Measurements from ENCODE around the gene FBXL17.
A peak's percentile ranks its signal among the peaks of the same experiment; 100 is the strongest.

Gene FBXL17

GRCh38 chr5:108238936-108239887 is 142.7 kb downstream of the FBXL17 start:
- no peak for DNase-seq

GRCh38 chr5:108238461-108238860 is 143.4 kb downstream of the FBXL17 start:
- DNase-seq: no peak

GRCh38 chr5:108233617-108234155 is 148.2 kb downstream of the FBXL17 start:
- DNase-seq: no peak

- DNase-seq: no peak
Measured at GRCh38 chr5:108232805-108233204, 149.1 kb downstream of the FBXL17 start.

- DNase-seq: no peak
Measured at GRCh38 chr5:108222011-108222410, 159.9 kb downstream of the FBXL17 start.

GRCh38 chr5:108220834-108221233 is 161.1 kb downstream of the FBXL17 start:
- no peak for DNase-seq

- DNase-seq: no peak
Measured at GRCh38 chr5:108216890-108217289, 165.0 kb downstream of the FBXL17 start.

- no peak for DNase-seq
Measured at GRCh38 chr5:108214857-108215256, 167.0 kb downstream of the FBXL17 start.

- DNase-seq: no peak
Measured at GRCh38 chr5:108212775-108213346, 169.0 kb downstream of the FBXL17 start.

- no peak for DNase-seq
Measured at GRCh38 chr5:108206707-108207106, 175.2 kb downstream of the FBXL17 start.

GRCh38 chr5:108201721-108202120 is 180.2 kb downstream of the FBXL17 start:
- DNase-seq: no peak

- no peak for DNase-seq
Measured at GRCh38 chr5:108196276-108196675, 185.6 kb downstream of the FBXL17 start.

GRCh38 chr5:108193021-108193795 is 188.7 kb downstream of the FBXL17 start:
- DNase-seq: no peak

- DNase-seq: no peak
Measured at GRCh38 chr5:108184940-108185339, 197.0 kb downstream of the FBXL17 start.

GRCh38 chr5:108181975-108182374 is 199.9 kb downstream of the FBXL17 start:
- no peak for DNase-seq

- no peak for DNase-seq
Measured at GRCh38 chr5:108174286-108174685, 207.6 kb downstream of the FBXL17 start.

- no peak for DNase-seq
Measured at GRCh38 chr5:108171759-108172158, 210.1 kb downstream of the FBXL17 start.

GRCh38 chr5:108168915-108169314 is 213.0 kb downstream of the FBXL17 start:
- no peak for DNase-seq

- DNase-seq: no peak
Measured at GRCh38 chr5:108167174-108167573, 214.7 kb downstream of the FBXL17 start.

GRCh38 chr5:108164574-108164973 is 217.3 kb downstream of the FBXL17 start:
- no peak for DNase-seq

GRCh38 chr5:108152854-108153253 is 229.0 kb downstream of the FBXL17 start:
- DNase-seq: peak in 2 of 4 experiments; percentile 2 to 12

GRCh38 chr5:108149369-108149768 is 232.5 kb downstream of the FBXL17 start:
- DNase-seq: no peak

- peak in 2 of 4 experiments; percentile 2 to 19 for DNase-seq
Measured at GRCh38 chr5:108148715-108149139, 233.2 kb downstream of the FBXL17 start.

All from suppressor macrophage (primary cell).